GM13976 (cell line): ENCODE results near the gene GADD45A.

Experiments used
- DNase-seq: peaks from one replicate; pipeline ENCODE4 v3.0.0; 2012; ENCODE audit warnings: low spot score
- CTCF ChIP-seq: IDR thresholded peaks from 2 replicates; pipeline ENCODE4 v1.5.1; 2012; ENCODE audit warnings: borderline replicate concordance, mild to moderate bottlenecking; ENCODE audit not compliant: insufficient read depth; ENCODE audit errors: extremely low read depth, missing control alignments, control extremely low read depth
- in situ Hi-C: fragments of 300-500 bp; cut with MboI; formaldehyde crosslinking; loops from one replicate; pipeline ENCODE4 v1.12.0; 2022; ENCODE audit warnings: low sequenced_read_pairs, mixed read lengths, inconsistent platforms; ENCODE audit not compliant: unreplicated experiment

Gene GADD45A

GRCh38 chr1:67733681-67734322 is 48.8 kb downstream of the GADD45A start:
- TF ChIP-seq CTCF: no peak
- in situ Hi-C loops: no loop called here
- DNase-seq: no peak

- in situ Hi-C loops: no loop called here
- no peak for TF ChIP-seq CTCF
- no peak for DNase-seq
Observed at GRCh38 chr1:67734323-67734690, 49.3 kb downstream of the GADD45A start.

- no peak for TF ChIP-seq CTCF
- in situ Hi-C loops: no loop called here
- no peak for DNase-seq
Observed at GRCh38 chr1:67735206-67735605, 50.2 kb downstream of the GADD45A start.

- peak; percentile 51 for DNase-seq
- no peak for TF ChIP-seq CTCF
- in situ Hi-C loops: no loop called here
Observed at GRCh38 chr1:67735806-67736627, 51.0 kb downstream of the GADD45A start.

- DNase-seq: no peak
- TF ChIP-seq CTCF: no peak
- in situ Hi-C loops: no loop called here
Observed at GRCh38 chr1:67736750-67737149, 51.7 kb downstream of the GADD45A start.

GRCh38 chr1:67737875-67738274 is 52.9 kb downstream of the GADD45A start:
- in situ Hi-C loops: no loop called here
- no peak for TF ChIP-seq CTCF
- no peak for DNase-seq
